ENCODE measurements around the gene NAV2. TPM values are rescaled to one million over a fixed set of nuclear protein-coding genes. Genes with fewer than 3 reads are reported as not detected.

NAV2 gene
- total and polyA plus RNA-seq, 4 donors = 5.0 to 250 (median 51.4) TPM

GRCh38 chr11:20042811-20043341 lies 330.2 kb downstream of the NAV2 start:
- H3K36me3 ChIP-seq (ENCODE audit: control insufficient read depth in 1 of 2, insufficient read depth in 2 of 2, low read length in 1 of 2) = peaks cover 0 to 9% of the 10 kb centered on the region in 2 donors
- WGBS, 2 donors = 23 to 29% methylated on average over 11 of the region's 11 CpGs
- H3K27ac ChIP-seq (ENCODE audit: low read depth in 1 of 2, low read length in 2 of 2) = peak overlapping the region; percentile 3 to 24
- H3K27me3 ChIP-seq (ENCODE audit: control insufficient read depth in 1 of 2, insufficient read depth in 2 of 2, low read length in 1 of 2) = no peaks in the 10 kb centered on the region
- H3K9me3 ChIP-seq (ENCODE audit: control insufficient read depth, low read length) = no peaks in the 10 kb centered on the region
- intact Hi-C loops (cut with DNase I) = no loop called here
- H3K4me3 ChIP-seq (ENCODE audit: low read length in 2 of 2) = no peak overlapping the region
- ATAC-seq (ENCODE audit: low FRiP score) = no peak
- no peak for DNase-seq
- peaks cover 0 to 5% of the 10 kb centered on the region in 2 donors for H3K4me1 ChIP-seq (ENCODE audit: control insufficient read depth in 1 of 2, insufficient read depth in 2 of 2, low read length in 2 of 2)

GRCh38 chr11:20043992-20044391 lies 331.4 kb downstream of the NAV2 start:
- no peak for ATAC-seq (ENCODE audit: low FRiP score)
- WGBS, 2 donors = 94 to 95% methylated on average over 13 of the region's 13 CpGs
- H3K9me3 ChIP-seq (ENCODE audit: control insufficient read depth, low read length) = no peaks in the 10 kb centered on the region
- intact Hi-C loops (cut with DNase I) = no loop called here
- no peak for DNase-seq
- H3K27me3 ChIP-seq (ENCODE audit: control insufficient read depth in 1 of 2, insufficient read depth in 2 of 2, low read length in 1 of 2) = no peaks in the 10 kb centered on the region
- H3K27ac ChIP-seq (ENCODE audit: low read depth in 1 of 2, low read length in 2 of 2) = no peak overlapping the region
- peaks cover 0 to 3% of the 10 kb centered on the region in 2 donors for H3K36me3 ChIP-seq (ENCODE audit: control insufficient read depth in 1 of 2, insufficient read depth in 2 of 2, low read length in 1 of 2)
- no peak overlapping the region for H3K4me3 ChIP-seq (ENCODE audit: low read length in 2 of 2)
- H3K4me1 ChIP-seq (ENCODE audit: control insufficient read depth in 1 of 2, insufficient read depth in 2 of 2, low read length in 2 of 2) = peaks cover under 1 to 5% of the 10 kb centered on the region in 2 donors

- intact Hi-C loops (cut with DNase I) = loop anchor here in 1 of 2 donors (5.0 kb wide), 1 partner anchor 67 kb away; no protein-coding TSS in a partner anchor
- 26% methylated on average over 19 of the region's 19 CpGs for WGBS, 2 donors
- no peak for ATAC-seq (ENCODE audit: low FRiP score)
These were observed 332.6 kb downstream of the NAV2 start for GRCh38 chr11:20045098-20045688.

GRCh38 chr11:20046416-20046815 lies 333.8 kb downstream of the NAV2 start:
- Histone ChIP-seq H3K36me3 (ENCODE audit: control insufficient read depth in 1 of 2, insufficient read depth in 2 of 2, low read length in 1 of 2) (peaks cover 0 to 5% of the 10 kb centered on the region in 2 donors), H3K4me3 (ENCODE audit: low read length in 2 of 2) (no peak overlapping the region), H3K27me3 (ENCODE audit: control insufficient read depth in 1 of 2, insufficient read depth in 2 of 2, low read length in 1 of 2) (no peaks in the 10 kb centered on the region), H3K27ac (ENCODE audit: low read depth in 1 of 2, low read length in 2 of 2) (no peak overlapping the region), H3K9me3 (ENCODE audit: control insufficient read depth, low read length) (no peaks in the 10 kb centered on the region), H3K4me1 (ENCODE audit: control insufficient read depth in 1 of 2, insufficient read depth in 2 of 2, low read length in 2 of 2) (peaks cover 1 to 14% of the 10 kb centered on the region in 2 donors)
- no peak for DNase-seq
- WGBS, 2 donors = 57 to 65% methylated on average over 3 of the region's 3 CpGs
- ATAC-seq (ENCODE audit: low FRiP score) = no peak
- intact Hi-C loops (cut with DNase I) = loop anchor here in 1 of 2 donors (5.0 kb wide), 1 partner anchor 66 kb away; no protein-coding TSS in a partner anchor

More at GRCh38 chr11:20045098-20045688, 332.6 kb downstream of the NAV2 start:
- Histone ChIP-seq H3K4me1 (ENCODE audit: control insufficient read depth in 1 of 2, insufficient read depth in 2 of 2, low read length in 2 of 2) (peaks cover 1 to 14% of the 10 kb centered on the region in 2 donors), H3K27ac (ENCODE audit: low read depth in 1 of 2, low read length in 2 of 2) (peak overlapping the region; percentile 1 to 59), H3K4me3 (ENCODE audit: low read length in 2 of 2) (no peak overlapping the region), H3K9me3 (ENCODE audit: control insufficient read depth, low read length) (no peaks in the 10 kb centered on the region), H3K27me3 (ENCODE audit: control insufficient read depth in 1 of 2, insufficient read depth in 2 of 2, low read length in 1 of 2) (no peaks in the 10 kb centered on the region), H3K36me3 (ENCODE audit: control insufficient read depth in 1 of 2, insufficient read depth in 2 of 2, low read length in 1 of 2) (peaks cover 0 to 2% of the 10 kb centered on the region in 2 donors)
- no peak for DNase-seq

GRCh38 chr11:20047006-20047768 lies 334.6 kb downstream of the NAV2 start:
- Histone ChIP-seq H3K9me3 (ENCODE audit: control insufficient read depth, low read length) (no peaks in the 10 kb centered on the region), H3K36me3 (ENCODE audit: control insufficient read depth in 1 of 2, insufficient read depth in 2 of 2, low read length in 1 of 2) (peaks cover under 1 to 6% of the 10 kb centered on the region in 2 donors), H3K4me1 (ENCODE audit: control insufficient read depth in 1 of 2, insufficient read depth in 2 of 2, low read length in 2 of 2) (peaks cover 1 to 14% of the 10 kb centered on the region in 2 donors), H3K27ac (ENCODE audit: low read depth in 1 of 2, low read length in 2 of 2) (no peak overlapping the region), H3K27me3 (ENCODE audit: control insufficient read depth in 1 of 2, insufficient read depth in 2 of 2, low read length in 1 of 2) (no peaks in the 10 kb centered on the region), H3K4me3 (ENCODE audit: low read length in 2 of 2) (no peak overlapping the region)
- no peak for DNase-seq
- no peak for ATAC-seq (ENCODE audit: low FRiP score)
- intact Hi-C loops (cut with DNase I) = loop anchor here in 1 of 2 donors (5.0 kb wide), 1 partner anchor 65 kb away; no protein-coding TSS in a partner anchor
- 46 to 48% methylated on average over 4 of the region's 4 CpGs for WGBS, 2 donors

GRCh38 chr11:20047769-20048154 lies 335.1 kb downstream of the NAV2 start:
- intact Hi-C loops (cut with DNase I) = loop anchor here in 1 of 2 donors (5.0 kb wide), 1 partner anchor 65 kb away; no protein-coding TSS in a partner anchor
- Histone ChIP-seq H3K27ac (ENCODE audit: low read depth in 1 of 2, low read length in 2 of 2) (no peak overlapping the region), H3K36me3 (ENCODE audit: control insufficient read depth in 1 of 2, insufficient read depth in 2 of 2, low read length in 1 of 2) (peaks cover 3 to 6% of the 10 kb centered on the region in 2 donors), H3K9me3 (ENCODE audit: control insufficient read depth, low read length) (no peaks in the 10 kb centered on the region), H3K4me3 (ENCODE audit: low read length in 2 of 2) (no peak overlapping the region), H3K4me1 (ENCODE audit: control insufficient read depth in 1 of 2, insufficient read depth in 2 of 2, low read length in 2 of 2) (peaks cover 1 to 10% of the 10 kb centered on the region in 2 donors), H3K27me3 (ENCODE audit: control insufficient read depth in 1 of 2, insufficient read depth in 2 of 2, low read length in 1 of 2) (no peaks in the 10 kb centered on the region)
- WGBS, 2 donors = 73 to 77% methylated on average over 2 of the region's 2 CpGs
- no peak for ATAC-seq (ENCODE audit: low FRiP score)
- DNase-seq = no peak

- H3K36me3 ChIP-seq (ENCODE audit: control insufficient read depth in 1 of 2, insufficient read depth in 2 of 2, low read length in 1 of 2) = peaks cover 3 to 6% of the 10 kb centered on the region in 2 donors
- H3K9me3 ChIP-seq (ENCODE audit: control insufficient read depth, low read length) = no peaks in the 10 kb centered on the region
- peak overlapping the region in 1 of 2 donors; percentile 2 for H3K27ac ChIP-seq (ENCODE audit: low read depth in 1 of 2, low read length in 2 of 2)
- DNase-seq (no peak), ATAC-seq (ENCODE audit: low FRiP score) (no peak)
- WGBS, 2 donors = 42 to 46% methylated on average over 3 of the region's 3 CpGs
- peaks cover 1 to 9% of the 10 kb centered on the region in 2 donors for H3K4me1 ChIP-seq (ENCODE audit: control insufficient read depth in 1 of 2, insufficient read depth in 2 of 2, low read length in 2 of 2)
- H3K4me3 ChIP-seq (ENCODE audit: low read length in 2 of 2) = no peak overlapping the region
- H3K27me3 ChIP-seq (ENCODE audit: control insufficient read depth in 1 of 2, insufficient read depth in 2 of 2, low read length in 1 of 2) = no peaks in the 10 kb centered on the region
- intact Hi-C loops (cut with DNase I) = loop anchor here in 1 of 2 donors (5.0 kb wide), 1 partner anchor 64 kb away; no protein-coding TSS in a partner anchor
These were observed 335.6 kb downstream of the NAV2 start for GRCh38 chr11:20048246-20048645.

- Histone ChIP-seq H3K27ac (ENCODE audit: low read depth in 1 of 2, low read length in 2 of 2) (peak overlapping the region in 1 of 2 donors; percentile 2), H3K4me3 (ENCODE audit: low read length in 2 of 2) (no peak overlapping the region), H3K27me3 (ENCODE audit: control insufficient read depth in 1 of 2, insufficient read depth in 2 of 2, low read length in 1 of 2) (no peaks in the 10 kb centered on the region), H3K9me3 (ENCODE audit: control insufficient read depth, low read length) (no peaks in the 10 kb centered on the region), H3K4me1 (ENCODE audit: control insufficient read depth in 1 of 2, insufficient read depth in 2 of 2, low read length in 2 of 2) (peaks cover 1 to 9% of the 10 kb centered on the region in 2 donors), H3K36me3 (ENCODE audit: control insufficient read depth in 1 of 2, insufficient read depth in 2 of 2, low read length in 1 of 2) (peaks cover 3 to 6% of the 10 kb centered on the region in 2 donors)
- ATAC-seq (ENCODE audit: low FRiP score) (no peak), DNase-seq (no peak)
- intact Hi-C loops (cut with DNase I) = loop anchor here in 1 of 2 donors (5.0 kb wide), 1 partner anchor 64 kb away; no protein-coding TSS in a partner anchor
- 86 to 88% methylated on average over 9 of the region's 9 CpGs for WGBS, 2 donors
These were observed 336.1 kb downstream of the NAV2 start for GRCh38 chr11:20048707-20049106.
